DMS153 treated with DMSO at 0.1 percent for 48 hours (cell line): ENCODE data around the gene APBB1IP.
"Not testable (repeated sequence)": the region's sequence is repeated elsewhere in the genome, so short reads cannot be mapped to it uniquely, and the experiment has no call there.

ENCODE experiments used
- DNase-seq: peaks from one replicate; lab custom pipeline; 2025; ENCODE audit not compliant: unreplicated experiment; lab: John Stamatoyannopoulos, UW

APBB1IP gene

DNA sequence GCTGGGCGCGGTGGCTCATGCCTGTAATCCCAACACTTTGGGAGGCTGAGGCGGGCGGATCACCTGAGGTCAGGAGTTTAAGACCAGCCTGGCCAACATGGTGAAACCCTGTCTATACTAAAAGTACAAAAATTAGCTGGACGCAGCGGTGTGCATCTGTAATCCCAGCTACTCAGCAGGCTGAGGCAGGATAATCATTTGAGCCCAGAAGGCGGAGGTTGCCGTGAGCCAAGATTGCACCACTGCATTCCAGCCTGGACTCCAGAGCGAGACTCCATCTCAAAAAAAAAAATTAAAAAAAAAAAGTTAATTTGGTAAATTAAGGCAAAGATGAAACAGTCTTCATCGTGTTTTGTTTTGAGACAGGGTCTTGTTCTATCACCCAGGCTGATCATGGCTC is 66.3 kb downstream of the APBB1IP start:
- DNase-seq = not testable (repeated sequence)

DNA sequence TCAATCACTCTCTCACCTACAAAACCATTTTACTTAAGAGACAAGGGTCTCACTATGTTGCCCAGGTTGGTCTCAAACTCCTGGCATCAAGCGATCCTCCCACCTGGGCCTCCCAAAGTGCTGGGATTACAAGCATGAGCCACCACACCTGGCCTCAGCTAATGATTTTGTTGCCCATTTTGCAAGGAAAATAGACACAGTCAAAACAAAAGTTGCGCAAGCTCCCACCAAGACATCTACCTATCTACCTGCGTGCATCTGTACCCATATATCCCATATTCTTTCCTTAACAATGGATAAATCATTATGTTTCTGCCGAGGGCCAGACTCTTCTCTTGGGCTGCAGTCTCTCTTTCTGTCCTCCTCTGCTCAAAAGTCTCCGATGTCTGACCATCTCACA is 67.3 kb downstream of the APBB1IP start:
- no peak for DNase-seq

- no peak for DNase-seq
Measured at GRCh38 chr10:26506736-26507135, 68.6 kb downstream of the APBB1IP start.

GRCh38 chr10:26507441-26507840 is 69.3 kb downstream of the APBB1IP start:
- DNase-seq = no peak

GRCh38 chr10:26508016-26508415 is 69.9 kb downstream of the APBB1IP start:
- no peak for DNase-seq

DNA sequence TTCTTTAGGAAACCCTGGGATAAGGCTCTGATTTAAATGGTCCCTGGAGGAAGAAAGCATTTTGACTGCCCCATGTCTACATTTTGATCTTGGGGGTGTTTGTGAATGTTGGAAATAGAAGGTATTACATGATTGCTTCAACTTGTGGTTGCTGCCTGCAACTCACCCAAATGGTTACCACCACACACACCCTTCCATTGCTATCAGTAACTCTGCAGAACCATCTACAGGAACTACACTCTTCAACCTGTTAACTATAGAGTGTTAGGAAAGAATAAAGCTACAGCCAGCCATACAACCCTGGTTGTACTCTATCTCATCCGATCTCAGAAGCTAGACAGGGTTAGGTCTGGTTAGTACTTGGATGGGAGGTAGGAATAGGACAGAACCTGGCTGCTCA is 71.2 kb downstream of the APBB1IP start:
- DNase-seq = no peak

- no peak for DNase-seq
Measured at GRCh38 chr10:26513101-26513500, 75.0 kb downstream of the APBB1IP start.

GRCh38 chr10:26516540-26517101 is 78.5 kb downstream of the APBB1IP start:
- DNase-seq = no peak

GRCh38 chr10:26517141-26517867 is 79.2 kb downstream of the APBB1IP start:
- no peak for DNase-seq

GRCh38 chr10:26519803-26520202 is 81.7 kb downstream of the APBB1IP start:
- no peak for DNase-seq

DNA sequence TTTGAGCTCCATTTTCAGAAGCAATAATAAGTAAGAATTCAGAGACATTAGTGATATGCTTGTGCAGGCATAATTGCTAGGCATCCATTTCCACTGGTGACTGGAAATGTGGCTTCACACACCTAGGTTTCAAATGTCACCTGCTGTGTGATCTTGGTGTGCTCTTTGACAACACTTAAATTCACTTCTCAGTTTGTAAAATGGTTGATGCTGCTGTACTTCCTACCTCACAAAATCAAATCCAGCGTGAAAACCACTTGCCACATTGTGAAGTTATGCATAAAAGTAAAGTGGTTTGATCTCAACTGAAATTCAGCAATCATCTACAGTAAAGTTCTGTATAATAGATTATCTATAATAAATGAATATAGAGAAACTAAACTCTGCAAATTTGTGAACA is 82.4 kb downstream of the APBB1IP start:
- no peak for DNase-seq

DNA sequence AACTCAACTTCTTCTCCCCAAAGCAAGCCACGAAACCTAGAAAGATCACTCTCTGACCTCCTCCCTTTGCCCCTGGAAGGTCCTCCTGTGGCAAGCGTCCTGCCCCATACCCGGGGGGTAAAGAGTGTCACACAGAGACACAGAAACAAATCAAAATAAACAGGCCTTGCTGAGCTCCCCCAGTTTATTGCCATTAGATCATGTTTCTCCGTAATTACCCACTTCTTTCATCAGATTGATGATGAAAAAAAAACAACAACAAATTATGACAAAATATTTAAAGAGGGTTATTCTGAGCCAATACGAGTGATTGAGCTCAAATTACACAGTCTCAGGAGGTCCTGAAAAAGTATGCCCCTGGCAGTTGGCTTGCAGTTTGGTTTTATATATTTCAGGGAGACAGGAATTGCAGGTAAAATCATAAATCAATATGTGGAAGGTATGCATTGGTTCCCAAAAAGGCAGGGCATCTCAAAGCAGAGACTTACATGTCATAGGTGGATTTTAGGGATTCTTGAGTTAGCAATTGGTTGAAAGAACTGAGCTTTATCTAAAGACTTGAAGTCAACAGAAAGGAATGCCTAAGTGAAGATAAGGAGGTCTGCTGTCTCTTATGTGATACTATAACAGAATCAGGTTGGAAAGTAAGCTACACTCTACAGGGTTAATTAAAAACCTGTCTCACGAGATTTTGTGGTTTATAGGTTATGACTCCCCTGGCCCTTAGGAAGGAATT is 86.2 kb downstream of the APBB1IP start:
- DNase-seq = no peak

- no peak for DNase-seq
Measured at GRCh38 chr10:26525586-26525985, 87.4 kb downstream of the APBB1IP start.

DNA sequence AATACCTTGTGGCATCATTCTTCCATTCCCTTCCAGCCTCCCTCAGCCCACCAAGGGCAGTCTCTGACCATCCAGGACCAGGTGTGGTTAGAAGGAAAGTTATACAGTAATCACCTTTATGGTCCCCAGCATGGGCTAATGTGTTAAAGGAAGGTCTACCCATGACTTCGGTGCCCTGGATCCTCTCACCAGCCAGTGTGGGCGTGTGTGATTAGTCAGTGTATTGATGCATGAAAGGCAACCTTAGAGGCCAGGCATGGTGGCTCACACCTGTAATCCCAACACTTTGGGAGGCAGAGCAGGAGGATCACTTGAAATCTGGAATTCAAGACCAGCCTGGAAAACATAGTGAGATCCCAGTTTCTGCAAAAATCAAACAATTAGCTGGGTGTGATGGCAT is 88.9 kb downstream of the APBB1IP start:
- DNase-seq = no peak

DNA sequence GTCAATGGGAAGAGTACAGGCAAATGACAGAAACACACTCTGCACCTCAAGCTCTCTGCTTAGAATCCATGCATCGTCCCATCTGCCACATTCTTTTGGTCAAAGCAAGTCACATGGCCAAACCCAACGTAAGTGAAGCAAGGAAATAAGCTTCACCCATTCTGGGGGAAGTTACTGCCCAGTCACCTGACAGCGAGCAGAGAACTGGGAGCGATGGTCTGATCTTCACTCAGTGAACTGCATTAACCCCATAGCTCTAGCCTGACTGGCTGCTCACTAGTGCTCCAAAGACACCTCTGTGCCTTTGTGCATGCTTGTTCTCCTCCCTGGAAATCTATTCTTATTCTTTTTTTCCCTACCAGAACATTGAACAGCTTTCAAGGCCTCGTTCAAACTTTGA is 89.9 kb downstream of the APBB1IP start:
- DNase-seq = no peak

DNA sequence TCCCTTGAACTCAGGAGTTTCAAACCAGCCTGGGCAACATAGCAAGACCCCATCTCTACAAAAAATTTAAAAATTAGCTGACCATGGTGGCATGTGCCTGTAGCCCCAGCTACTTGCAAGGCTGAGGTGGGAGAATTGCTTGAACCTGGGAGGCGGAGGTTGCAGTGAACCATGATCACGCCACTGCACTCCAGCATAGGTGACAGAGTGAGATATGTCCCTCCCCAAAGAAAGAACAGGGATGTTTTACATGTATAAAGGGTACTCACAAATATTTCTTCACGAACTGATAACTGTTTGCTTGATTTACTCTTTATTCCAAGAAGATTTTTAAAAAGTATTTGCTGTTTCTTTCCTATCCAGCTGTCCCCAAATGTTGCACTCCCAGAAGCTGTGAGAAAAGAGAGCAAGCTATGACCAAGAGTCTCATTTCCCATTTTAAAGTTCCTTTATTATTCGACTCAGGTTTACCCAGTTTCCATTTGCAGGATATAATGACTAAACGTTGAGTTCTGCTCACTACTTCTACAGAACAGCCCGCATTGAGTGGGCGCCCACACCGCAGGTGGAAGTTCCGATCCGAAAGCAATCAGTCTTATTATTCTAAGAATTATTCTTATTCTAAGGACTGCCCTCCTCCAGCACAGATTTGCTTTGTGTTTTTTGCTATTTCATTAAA is 90.7 kb downstream of the APBB1IP start:
- DNase-seq = no peak

- DNase-seq = no peak
Measured at GRCh38 chr10:26534384-26534783, 96.2 kb downstream of the APBB1IP start.

DNA sequence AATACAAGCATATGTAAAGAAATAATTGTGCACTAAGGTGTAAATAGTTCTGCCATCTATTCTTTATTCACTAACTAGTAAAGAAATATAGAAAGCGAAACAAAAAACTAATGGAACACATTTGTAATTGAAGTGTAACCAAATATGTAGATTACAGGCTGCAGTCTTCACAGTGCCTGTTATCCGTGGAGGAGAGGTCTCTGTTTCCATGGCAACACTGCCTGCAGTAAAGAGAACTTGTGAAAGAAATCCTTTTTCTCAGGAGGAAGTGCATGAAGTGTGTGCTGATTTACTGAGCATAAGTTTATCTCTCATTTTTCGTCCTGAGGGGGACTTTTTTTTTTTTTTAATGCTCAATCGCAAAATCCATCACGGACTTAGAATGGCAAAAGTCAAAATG is 102.5 kb downstream of the APBB1IP start:
- DNase-seq = no peak

DNA sequence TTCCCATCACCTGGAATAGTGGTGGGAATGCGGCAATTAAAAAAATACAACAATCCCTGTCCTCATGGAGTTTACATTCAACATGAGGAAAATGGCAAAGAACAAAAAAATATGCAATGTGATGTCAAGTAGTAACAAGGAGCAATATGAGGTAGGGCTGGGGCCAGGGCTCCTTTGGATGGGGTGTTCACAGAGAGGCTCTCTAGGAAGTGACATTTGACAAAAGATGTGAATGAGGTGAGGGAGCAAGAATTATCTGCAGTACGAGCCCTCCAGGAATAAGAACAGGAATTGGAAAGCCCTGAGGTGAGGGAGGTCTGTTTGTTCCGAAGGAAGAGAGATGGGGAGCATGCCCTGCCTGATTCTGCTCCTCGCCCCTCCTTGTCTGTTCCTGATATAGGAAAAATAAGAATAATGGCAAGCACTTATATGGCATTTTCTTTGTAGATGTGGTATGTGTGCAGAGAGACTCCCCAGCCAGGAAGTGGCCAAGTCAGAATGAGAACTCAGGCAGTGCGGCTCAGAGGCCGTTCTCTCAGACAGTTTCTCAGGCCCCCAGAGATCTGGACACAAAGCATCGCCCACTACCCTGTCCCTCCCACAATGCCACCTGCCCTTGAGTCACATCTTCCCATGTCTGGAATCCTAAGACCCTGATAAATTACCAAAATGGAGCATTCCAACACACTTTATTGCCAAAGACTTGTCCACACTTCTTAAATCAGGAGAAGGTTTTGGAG is 105.6 kb downstream of the APBB1IP start:
- DNase-seq = no peak

DNA sequence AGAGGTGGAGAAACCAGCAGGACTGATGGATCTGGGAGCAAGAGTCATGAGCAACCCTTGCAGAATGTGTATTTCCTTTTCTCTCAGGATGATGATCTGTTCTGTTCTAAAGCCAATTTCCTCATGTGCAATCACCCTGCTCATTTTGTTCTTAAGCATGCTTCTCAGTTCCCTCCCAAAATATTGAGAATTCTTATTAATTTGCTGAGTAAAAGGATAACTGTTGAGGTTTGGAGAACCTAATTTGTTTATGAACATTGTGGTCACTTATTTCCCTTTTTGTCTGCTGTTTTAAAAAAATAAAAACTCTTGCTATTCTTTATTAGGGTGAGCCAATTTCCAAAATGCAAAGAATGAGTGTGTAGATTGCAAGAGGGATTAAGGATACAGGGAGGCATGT is 106.8 kb downstream of the APBB1IP start:
- no peak for DNase-seq
